GM10248 (cell line): ENCODE data around the gene LRRN2.

Experiments used
- CTCF ChIA-PET: fragments of 300-600 bp; sonication (Branson Sonifier 250); formaldehyde crosslinking; extraction: SDS; loops from one replicate; lab custom pipeline; 2021; ENCODE audit warnings: antibody characterized with exemption; lab: Yijun Ruan, JAX
- POLR2A ChIA-PET: fragments of 350-650 bp; sonication (Branson Sonifier 250); formaldehyde crosslinking; extraction: SDS; loops from one replicate; lab custom pipeline; 2020; ENCODE audit warnings: antibody characterized with exemption; lab: Yijun Ruan, JAX
- DNase-seq: peaks from one replicate; pipeline ENCODE4 v3.0.0; 2012; ENCODE audit errors: extremely low spot score
- TF ChIP-seq, protein P1 (sequence below): IDR thresholded peaks from 2 replicates; pipeline ENCODE4 v1.5.1; 2012; ENCODE audit warnings: mild to moderate bottlenecking, low read depth; ENCODE audit errors: extremely low read depth, missing control alignments, control extremely low read depth

The LRRN2 gene

DNA sequence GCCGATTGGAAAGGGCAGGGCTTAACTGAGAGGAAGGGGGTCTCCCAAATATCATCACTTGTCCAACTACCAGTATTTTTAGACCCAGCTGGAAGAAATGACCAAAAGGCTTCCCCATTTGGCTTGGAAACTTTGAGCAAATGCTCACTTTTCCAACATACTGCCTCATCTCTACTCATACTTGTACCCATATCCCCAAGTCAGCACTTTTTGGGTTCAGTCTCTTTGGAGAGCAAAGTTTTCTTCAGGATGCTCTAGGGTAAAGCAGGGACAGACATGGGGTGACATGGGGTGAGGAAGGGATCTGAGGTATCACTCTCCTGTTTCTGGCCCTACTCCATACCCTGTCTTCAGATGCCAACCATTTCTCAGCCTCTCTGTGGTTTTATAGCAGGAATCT, 27.2 kb downstream of the LRRN2 start:
- ChIA-PET CTCF (no interaction called here), POLR2A (no interaction called here)
- no peak for DNase-seq
- TF ChIP-seq, protein P1, sequence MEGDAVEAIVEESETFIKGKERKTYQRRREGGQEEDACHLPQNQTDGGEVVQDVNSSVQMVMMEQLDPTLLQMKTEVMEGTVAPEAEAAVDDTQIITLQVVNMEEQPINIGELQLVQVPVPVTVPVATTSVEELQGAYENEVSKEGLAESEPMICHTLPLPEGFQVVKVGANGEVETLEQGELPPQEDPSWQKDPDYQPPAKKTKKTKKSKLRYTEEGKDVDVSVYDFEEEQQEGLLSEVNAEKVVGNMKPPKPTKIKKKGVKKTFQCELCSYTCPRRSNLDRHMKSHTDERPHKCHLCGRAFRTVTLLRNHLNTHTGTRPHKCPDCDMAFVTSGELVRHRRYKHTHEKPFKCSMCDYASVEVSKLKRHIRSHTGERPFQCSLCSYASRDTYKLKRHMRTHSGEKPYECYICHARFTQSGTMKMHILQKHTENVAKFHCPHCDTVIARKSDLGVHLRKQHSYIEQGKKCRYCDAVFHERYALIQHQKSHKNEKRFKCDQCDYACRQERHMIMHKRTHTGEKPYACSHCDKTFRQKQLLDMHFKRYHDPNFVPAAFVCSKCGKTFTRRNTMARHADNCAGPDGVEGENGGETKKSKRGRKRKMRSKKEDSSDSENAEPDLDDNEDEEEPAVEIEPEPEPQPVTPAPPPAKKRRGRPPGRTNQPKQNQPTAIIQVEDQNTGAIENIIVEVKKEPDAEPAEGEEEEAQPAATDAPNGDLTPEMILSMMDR: no peak

DNA sequence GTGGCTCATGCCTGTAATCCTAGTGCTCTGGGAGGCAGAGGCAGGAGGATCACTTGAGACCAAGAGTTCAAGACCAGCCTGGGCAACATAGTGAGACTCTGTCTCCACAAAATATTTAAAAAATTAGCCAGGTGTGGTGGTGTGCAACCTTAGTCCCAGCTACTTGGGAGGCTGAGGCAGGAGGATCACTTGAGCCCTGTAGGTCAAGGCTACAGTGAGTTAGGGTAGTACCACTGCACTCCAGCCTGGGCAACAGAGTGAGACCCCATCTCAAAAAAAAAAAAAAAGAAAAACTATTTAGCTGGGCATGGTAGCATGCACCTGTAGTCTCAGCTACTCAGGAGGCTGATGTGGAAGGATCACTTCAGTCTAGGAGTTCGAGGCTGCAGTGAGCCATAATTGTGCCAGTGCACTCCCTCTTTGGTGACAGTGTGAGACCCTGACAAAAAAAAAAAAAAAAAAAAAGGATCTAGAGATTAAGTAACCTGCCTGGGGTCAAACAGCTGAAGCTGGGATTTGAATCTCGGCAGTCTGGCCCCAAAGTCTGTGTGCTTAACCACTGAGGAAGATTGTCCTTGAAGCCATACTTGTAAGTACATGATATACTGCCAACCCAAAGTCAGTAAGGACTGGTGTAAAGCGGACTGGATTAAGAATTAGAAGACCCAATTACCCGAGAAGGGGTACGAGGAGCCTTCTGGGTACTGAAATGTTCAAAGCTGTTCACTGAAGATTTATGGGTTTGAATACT, 31.8 kb downstream of the LRRN2 start:
- TF ChIP-seq, protein P1: no peak
- no peak for DNase-seq
- POLR2A ChIA-PET: no interaction called here
- CTCF ChIA-PET: interaction anchor here (1.3 to 5.4 kb wide), 3 partner anchors 12 to 153 kb away, joined by 3 to 27 read pairs (median 4); no protein-coding TSS in a partner anchor

DNA sequence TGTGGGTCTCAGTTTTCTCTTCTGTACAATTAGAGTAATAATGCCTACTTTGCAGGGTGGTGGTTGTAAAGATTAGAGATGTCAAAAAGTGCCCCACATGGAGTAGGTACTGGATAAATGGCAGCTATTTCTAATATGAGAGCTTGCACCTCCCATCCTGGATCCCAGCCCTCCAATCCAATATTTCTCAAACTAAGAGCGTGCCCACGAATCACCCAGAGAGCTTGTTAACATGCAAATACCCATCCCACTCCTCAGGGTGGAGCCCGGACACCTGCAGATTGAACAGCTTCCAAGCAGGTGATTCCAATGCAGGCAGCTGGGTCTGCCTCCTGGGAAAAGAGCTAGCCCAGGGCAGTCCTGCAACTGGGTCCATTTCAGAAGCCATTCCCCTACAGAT, 33.0 kb downstream of the LRRN2 start:
- ChIA-PET POLR2A (no interaction called here), CTCF (interaction anchor here (1.2 to 5.4 kb wide), 3 partner anchors 11 to 409 kb away, joined by 3 to 27 read pairs (median 4); no protein-coding TSS in a partner anchor)
- TF ChIP-seq, protein P1: no peak
- no peak for DNase-seq

DNA sequence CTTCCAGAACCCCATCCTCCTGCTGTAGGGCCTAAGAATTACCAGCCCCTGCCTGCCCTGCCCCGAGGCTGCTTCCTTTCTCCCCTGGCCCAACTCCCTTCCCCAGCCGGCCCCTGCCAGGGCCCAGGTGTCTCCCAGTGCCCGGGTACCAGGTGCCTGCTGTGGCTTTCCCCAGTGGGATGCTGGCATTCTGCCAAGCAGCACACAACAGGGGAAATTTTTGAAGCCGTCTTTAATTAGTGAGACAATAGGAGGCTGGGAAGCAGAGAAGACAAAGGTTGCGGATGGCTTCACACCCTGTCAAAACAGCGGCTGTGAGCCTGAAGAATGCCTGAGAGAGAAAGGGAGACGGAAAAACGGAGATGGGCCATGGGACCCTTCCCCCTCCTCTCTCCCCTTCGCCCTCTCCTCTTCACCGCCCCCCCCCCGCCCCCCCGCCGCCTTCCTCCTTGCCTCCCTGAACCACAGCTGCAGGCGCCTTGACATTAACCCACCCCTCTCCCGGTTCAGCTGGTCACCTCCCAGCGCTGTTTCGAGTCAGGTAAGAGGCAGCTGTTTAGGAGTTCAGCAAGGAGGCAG, 33.6 kb downstream of the LRRN2 start:
- CTCF ChIA-PET: interaction anchor here (1.2 to 5.4 kb wide), 2 partner anchors 10 to 410 kb away, joined by 3 to 27 read pairs; no protein-coding TSS in a partner anchor
- DNase-seq: no peak
- TF ChIP-seq, protein P1: no peak
- POLR2A ChIA-PET: no interaction called here

DNA sequence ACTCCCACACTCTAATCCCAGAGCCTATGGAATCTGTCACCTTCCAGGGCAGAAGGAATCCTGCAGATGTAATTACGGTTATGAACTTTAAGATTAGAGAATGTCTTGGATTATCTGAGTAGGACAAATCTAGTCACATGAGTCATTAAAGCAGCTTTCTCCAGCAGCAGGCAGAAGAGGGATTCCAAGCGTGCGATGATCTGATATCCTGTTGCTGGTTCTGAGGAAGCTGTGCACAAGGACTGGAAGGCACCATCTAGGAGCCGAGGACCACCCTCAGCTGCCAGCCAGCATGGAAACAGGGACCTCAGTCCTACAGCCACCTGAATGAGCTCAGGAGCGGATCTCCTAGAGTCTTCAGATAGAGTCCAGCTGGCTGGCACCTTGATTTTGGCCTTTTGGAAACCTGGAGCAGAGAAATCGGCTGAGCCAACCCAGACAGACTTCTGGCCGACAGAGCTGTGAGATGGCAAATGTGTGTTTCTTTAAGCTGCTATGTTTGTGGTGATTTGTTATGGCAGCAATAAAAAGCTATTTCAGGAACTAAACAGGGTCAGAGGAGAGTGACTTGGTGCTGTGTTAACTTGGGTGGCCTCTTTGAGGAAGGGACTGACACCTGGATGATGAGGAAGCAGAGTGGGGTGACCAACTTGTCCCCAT, 34.5 kb downstream of the LRRN2 start:
- no peak for DNase-seq
- TF ChIP-seq, protein P1: no peak
- ChIA-PET CTCF (interaction anchor here (1.2 to 5.4 kb wide), 2 partner anchors 9 to 411 kb away, joined by 3 to 27 read pairs; no protein-coding TSS in a partner anchor), POLR2A (no interaction called here)
